GM18868 (cell line): ENCODE measurements around the gene ARTN.

Experiments
- ATAC-seq: cut with Tn5 transposase; IDR thresholded peaks from one replicate; pipeline ENCODE4 v1.9.1; 2021; ENCODE audit warnings: mild to moderate bottlenecking, moderate library complexity; ENCODE audit not compliant: unreplicated experiment

Gene ARTN

DNA sequence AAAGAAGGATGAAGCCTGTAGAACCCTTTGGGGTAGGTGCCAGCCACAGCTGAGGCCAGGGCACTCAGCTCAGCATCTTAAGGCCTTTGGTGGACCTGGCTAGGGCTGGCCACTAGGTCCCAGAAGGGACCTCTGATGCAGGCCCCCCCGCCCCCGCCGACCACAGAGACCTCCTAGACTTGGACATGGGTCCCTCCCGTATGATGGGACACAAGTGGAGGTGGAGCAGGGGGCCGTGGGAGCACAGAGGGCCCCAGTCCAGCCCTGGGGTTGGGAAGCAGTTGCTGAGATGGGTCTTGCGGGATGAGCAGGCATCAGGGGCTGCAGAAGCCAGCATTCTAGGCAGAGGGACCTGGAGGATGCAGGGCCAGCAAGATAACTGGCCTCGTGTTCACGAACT, 48.6 kb downstream of the ARTN start:
- ATAC-seq: no peak

DNA sequence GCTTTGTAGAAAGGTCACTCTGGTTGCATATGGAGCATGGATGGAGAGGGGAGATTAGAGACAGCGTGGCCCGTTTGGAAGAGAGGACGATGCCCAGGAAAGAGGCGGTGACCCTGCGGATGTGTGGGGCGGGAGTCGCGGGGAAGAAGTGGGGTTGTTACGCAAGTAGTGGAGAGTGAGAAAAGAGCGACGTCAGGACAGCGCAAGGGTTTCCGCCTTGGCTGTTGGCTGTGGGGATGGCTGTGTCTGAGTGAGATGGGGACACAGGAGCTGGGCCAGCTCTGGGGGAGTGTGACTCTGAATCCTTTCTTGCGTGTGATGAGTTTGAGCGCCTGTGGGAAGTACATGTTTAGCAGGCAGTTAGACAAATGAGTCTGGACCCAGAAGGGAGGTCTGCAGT, 49.2 kb downstream of the ARTN start:
- no peak for ATAC-seq

DNA sequence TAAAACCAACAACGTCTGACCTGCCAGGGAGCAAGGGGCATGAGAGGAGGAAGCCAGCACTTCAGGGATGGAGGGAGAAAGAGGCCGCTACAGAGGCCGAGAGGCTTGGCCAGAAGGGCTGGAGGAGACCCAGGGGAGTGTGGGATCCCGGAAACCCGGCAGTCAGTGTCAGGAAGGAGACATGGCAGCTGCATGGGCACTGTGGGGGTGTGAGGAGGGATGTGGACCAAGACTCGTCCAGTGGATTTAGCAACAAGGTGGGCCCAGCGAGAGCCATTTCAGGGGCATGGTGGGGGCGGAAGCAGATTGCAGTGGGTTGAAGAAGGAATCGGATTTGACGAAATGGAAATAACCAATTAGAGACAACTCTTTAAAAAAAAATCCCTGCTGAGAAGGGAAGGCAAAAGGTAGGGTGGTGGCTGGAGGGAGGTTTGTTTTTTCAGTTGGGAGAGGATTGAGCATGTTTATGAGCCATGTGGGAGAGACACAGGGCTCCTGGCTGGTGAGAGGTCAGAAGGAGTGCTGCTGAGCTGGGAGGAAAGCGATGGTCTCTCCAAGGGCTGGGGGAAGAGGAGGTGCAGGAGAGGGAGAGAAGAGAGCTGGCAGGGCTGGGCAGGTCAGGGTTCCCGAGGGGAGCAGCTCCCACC, 49.8 kb downstream of the ARTN start:
- no peak for ATAC-seq

- ATAC-seq: no peak
These were observed 51.3 kb downstream of the ARTN start for GRCh38 chr1:43984855-43985254.

DNA sequence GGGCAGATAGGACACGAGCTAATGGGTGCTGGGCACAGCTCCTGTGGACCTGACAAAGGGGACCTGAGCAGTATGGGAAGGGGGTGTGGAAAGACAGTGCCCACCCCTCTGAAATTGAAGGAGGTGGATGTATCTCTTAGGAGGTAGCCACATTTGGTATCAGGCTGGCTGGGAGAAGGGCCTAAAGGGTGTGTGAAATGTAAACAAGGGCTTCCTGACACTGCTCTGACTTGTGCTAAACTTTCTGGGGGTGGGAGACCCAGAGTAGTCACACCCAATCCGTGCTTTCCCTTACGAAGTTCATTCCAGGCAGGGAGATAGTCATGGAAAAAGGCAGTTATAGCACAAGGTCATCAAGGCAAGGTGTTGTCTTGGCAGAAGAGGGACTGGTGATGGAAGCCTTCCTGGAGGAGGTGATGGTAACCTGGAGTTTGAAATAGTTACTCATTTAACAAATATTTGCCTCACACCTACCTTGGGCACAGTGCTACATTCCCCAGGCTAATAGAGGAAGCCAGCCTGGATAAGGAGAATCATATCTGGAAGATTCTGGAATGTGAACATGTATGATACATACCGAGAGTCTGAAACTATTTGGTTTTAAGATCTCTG, 52.5 kb downstream of the ARTN start:
- ATAC-seq: no peak

- ATAC-seq: no peak
These were observed 53.1 kb downstream of the ARTN start for GRCh38 chr1:43986712-43987111.
